ENCODE results near the gene ZFP91.

ZFP91 gene

GRCh38 chr11:58586998-58587397 is 8.1 kb downstream of the ZFP91 start:
- no peak for DNase-seq (ENCODE audit: low read depth in 2 of 2)

GRCh38 chr11:58591659-58592058 is 12.8 kb downstream of the ZFP91 start:
- no peak for DNase-seq (ENCODE audit: low read depth in 2 of 2)

DNA sequence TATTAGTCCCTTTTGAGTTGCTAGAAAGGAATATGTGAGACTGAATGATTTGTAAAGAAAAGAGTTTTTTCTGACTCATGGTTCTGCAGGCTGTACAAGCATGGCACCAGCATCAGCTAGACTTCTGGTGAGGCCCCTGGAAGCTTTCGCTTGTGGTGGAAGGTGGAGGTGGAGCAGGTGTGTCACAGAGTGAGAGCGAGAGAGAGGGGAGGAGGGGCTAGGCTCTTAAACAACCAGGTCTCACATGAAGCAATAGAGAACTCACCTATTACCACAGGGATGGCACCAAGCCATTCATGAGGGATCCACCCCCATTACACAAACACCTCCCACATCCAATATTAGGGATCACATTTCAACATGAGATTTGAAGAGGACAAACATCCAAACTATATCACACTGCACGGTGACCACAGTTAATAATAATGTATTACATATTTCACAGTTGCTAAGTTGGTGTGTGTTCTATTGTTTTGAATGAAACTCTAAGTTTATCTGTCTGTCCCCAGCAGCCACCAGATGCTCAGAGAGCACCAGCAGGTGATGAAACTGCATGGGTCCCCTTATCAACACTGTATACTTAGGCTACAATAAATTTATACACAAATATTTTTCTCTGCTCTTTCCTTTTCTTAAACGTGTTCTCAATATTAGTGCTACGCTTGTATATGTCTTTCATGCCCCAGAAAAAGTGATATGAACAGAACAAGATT is 14.1 kb downstream of the ZFP91 start:
- no peak for DNase-seq (ENCODE audit: low read depth in 2 of 2)

- no peak for DNase-seq (ENCODE audit: low read depth in 2 of 2)
Measured at GRCh38 chr11:58594826-58595225, 16.0 kb downstream of the ZFP91 start.

DNA sequence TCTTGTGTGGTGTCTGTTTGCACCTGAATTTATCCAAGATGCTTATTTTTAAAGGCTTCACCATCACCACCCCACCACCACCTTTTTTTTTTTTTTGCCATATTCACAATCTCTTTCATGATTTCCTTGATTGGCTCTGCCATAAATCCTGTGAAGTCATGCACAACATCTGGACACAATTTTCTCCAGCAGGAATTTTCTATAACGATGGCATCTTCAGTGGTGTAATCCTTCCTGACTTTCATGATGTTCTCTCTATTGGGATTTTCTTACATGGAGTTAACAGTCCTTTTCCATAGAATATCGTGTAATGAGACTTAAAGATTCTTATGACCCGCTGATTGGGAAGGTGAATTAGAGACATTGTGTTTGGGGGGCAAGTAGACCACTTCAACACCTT is 17.8 kb downstream of the ZFP91 start:
- no peak for DNase-seq (ENCODE audit: low read depth in 2 of 2)

- no peak for DNase-seq (ENCODE audit: low read depth in 2 of 2)
Measured at GRCh38 chr11:58597486-58598144, 18.8 kb downstream of the ZFP91 start.

- DNase-seq (ENCODE audit: low read depth in 2 of 2): no peak
Measured at GRCh38 chr11:58600510-58600909, 21.6 kb downstream of the ZFP91 start.

GRCh38 chr11:58606930-58607714 is 28.3 kb downstream of the ZFP91 start:
- no peak for DNase-seq (ENCODE audit: low read depth in 2 of 2)

GRCh38 chr11:58608331-58608730 is 29.5 kb downstream of the ZFP91 start:
- DNase-seq (ENCODE audit: low read depth in 2 of 2): no peak

- no peak for DNase-seq (ENCODE audit: low read depth in 2 of 2)
Measured at GRCh38 chr11:58609723-58610122, 30.9 kb downstream of the ZFP91 start.

- no peak for DNase-seq (ENCODE audit: low read depth in 2 of 2)
Measured at GRCh38 chr11:58613228-58613627, 34.4 kb downstream of the ZFP91 start.

- DNase-seq (ENCODE audit: low read depth in 2 of 2): no peak
Measured at GRCh38 chr11:58615559-58615958, 36.7 kb downstream of the ZFP91 start.

GRCh38 chr11:58616594-58616993 is 37.7 kb downstream of the ZFP91 start:
- DNase-seq (ENCODE audit: low read depth in 2 of 2): peak; percentile 70 to 71

DNA sequence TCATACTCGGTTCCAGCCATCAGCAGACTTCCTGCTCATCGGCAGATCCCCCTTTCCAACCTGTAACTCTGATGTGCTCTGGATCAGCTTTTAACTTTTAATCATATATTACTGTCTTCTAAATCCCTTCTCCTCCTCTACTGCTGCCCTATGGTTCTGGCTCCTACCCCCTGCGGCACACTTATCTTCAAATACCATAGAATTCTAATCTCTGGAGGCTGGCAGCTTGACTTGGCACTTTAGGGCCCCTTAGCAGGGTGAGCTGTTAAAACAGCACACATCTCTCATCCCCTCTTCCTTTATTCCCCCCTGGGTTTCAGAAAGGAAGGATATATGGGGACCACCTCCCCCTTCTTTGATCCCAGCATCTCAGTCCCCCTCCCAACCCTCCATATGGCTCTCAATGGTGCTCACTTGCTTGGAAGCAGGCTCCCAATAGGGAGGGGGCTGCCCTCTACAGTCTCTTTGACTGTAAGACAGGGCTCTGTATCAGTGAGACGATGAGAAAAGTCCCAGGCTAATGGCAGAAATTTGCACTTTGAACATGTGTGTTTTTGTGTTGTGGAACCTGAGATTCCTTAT is 39.2 kb downstream of the ZFP91 start:
- DNase-seq (ENCODE audit: low read depth in 2 of 2): no peak

GRCh38 chr11:58621586-58622262 is 42.9 kb downstream of the ZFP91 start:
- no peak for DNase-seq (ENCODE audit: low read depth in 2 of 2)

- no peak for DNase-seq (ENCODE audit: low read depth in 2 of 2)
Measured at GRCh38 chr11:58622344-58622743, 43.5 kb downstream of the ZFP91 start, which contains the start of gene CNTF. TSS of gene CNTF (plus strand) at chr11:58622665. CDS start at chr11:58622753, 88 bp downstream.

DNA sequence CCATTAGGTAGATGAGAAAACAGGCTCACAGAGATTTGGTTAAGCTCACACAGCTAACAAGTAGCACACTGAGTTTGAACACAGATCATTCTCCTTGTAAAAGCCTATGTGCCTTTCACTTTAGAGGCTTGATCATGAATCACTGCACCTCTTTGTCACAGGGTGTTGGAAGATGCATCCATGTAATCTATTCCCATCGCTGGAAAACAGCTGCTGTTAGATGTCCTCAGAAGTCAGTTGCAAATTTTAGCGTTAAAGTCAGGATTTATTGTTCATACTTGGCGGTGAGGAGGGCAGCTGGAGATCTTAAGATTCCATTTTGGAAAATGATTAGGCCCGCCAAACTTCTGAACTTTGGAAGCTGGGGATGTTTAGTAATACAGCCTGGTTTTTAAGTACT is 46.2 kb downstream of the ZFP91 start:
- DNase-seq (ENCODE audit: low read depth in 2 of 2): no peak

GRCh38 chr11:58625826-58626460 is 47.1 kb downstream of the ZFP91 start:
- DNase-seq (ENCODE audit: low read depth in 2 of 2): no peak

GRCh38 chr11:58626934-58627483 is 48.1 kb downstream of the ZFP91 start:
- DNase-seq (ENCODE audit: low read depth in 2 of 2): no peak

DNA sequence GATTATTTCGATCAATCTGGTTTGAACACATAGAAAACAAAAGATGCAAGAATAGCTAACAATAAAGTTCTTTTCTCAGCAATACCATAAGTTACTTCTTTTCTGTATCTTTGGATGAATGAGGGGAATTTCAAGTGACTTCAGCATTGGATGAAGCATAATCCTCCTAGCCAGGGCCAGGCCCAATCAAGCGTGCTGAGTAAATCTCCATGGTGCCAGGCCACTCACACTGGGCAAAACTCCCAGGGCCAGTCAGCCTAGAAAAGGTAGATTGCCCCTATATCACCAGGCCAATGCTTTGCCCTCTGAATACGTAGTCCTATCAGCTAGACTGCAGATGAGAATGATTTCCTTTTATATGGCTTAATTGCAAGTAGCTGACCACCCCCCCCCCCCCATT is 49.6 kb downstream of the ZFP91 start:
- DNase-seq (ENCODE audit: low read depth in 2 of 2): no peak

- DNase-seq (ENCODE audit: low read depth in 2 of 2): peak; percentile 9 to 22
Measured at GRCh38 chr11:58629857-58630256, 51.0 kb downstream of the ZFP91 start.
